PFSK-1 (cell line): ENCODE data around the gene MCM10.

Source experiments
- FOXP2 ChIP-seq: optimal IDR thresholded peaks from 2 replicates; pipeline ENCODE3; 2011; ENCODE audit warnings: borderline replicate concordance, control low read depth, inconsistent platforms; ENCODE audit not compliant: insufficient read depth; ENCODE audit errors: extremely low read length, extremely low read depth
- POLR2AphosphoS5 ChIP-seq: IDR thresholded peaks from 2 replicates; pipeline ENCODE4 v1.6.1; 2012; ENCODE audit warnings: low read depth, mild to moderate bottlenecking, control low read depth, low read length, moderate library complexity
- REST ChIP-seq, 2 experiments: IDR thresholded peaks; 2 replicates each; pipeline versions ENCODE4 v1.6.1 to v1.8.0; 2011 to 2012; ENCODE audit warnings: low read depth in 2 of 2, low read length in 2 of 2, control low read depth in 1 of 2, inconsistent platforms in 1 of 2, mild to moderate bottlenecking in 1 of 2, moderate library complexity in 1 of 2; ENCODE audit not compliant: insufficient read depth in 1 of 2
- SIN3A ChIP-seq: IDR thresholded peaks from 2 replicates; pipeline ENCODE4 v1.6.1; 2012; ENCODE audit warnings: mild to moderate bottlenecking, low read length, moderate library complexity, borderline replicate concordance; ENCODE audit not compliant: insufficient read depth
- TAF1 ChIP-seq: IDR thresholded peaks from 2 replicates; pipeline ENCODE4 v1.6.1; 2012; ENCODE audit warnings: low read length, control low read depth, borderline replicate concordance; ENCODE audit not compliant: insufficient read depth

GRCh38 chr10:13218878-13219277 is 57.5 kb downstream of the MCM10 start:
- TF ChIP-seq FOXP2 (no peak), TAF1 (no peak), POLR2AphosphoS5 (no peak), REST (IDR thresholded peaks at IDR 0.05; ENCODE audit: insufficient read depth in 1 of 2, low read depth in 2 of 2, low read length in 2 of 2) (no peak), SIN3A (no peak)
